ENCODE data around the gene TPGS1.

Gene TPGS1

GRCh38 chr19:531009-531752 lies 23.9 kb downstream of the TPGS1 start:
- TF ChIP-seq POLR2A (IDR thresholded peaks at IDR 0.05; ENCODE audit: low read depth, low read length) (no peak), POLR2AphosphoS5 (IDR thresholded peaks at IDR 0.05; ENCODE audit: low read depth, low read length) (no peak), TAF1 (IDR thresholded peaks at IDR 0.05; ENCODE audit: borderline replicate concordance, low read depth, low read length) (no peak)
- peak; percentile 99 for FAIRE-seq
- peak; percentile 99 for DNase-seq (ENCODE audit: insufficient read length)

GRCh38 chr19:531753-532560 lies 24.7 kb downstream of the TPGS1 start, which contains the start of gene CDC34:
Gene CDC34, plus strand, starts transcription at chr19:531760. Its CDS starts 172 bp downstream, at chr19:531932.
- DNase-seq (ENCODE audit: insufficient read length) (peak; percentile 66), FAIRE-seq (no peak)
- peak; percentile 78; the same call in 1 of the 2 replicates for TF ChIP-seq POLR2A (IDR thresholded peaks at IDR 0.05; ENCODE audit: low read depth, low read length)
- TF ChIP-seq TAF1 (IDR thresholded peaks at IDR 0.05; ENCODE audit: borderline replicate concordance, low read depth, low read length) = no peak

DNA sequence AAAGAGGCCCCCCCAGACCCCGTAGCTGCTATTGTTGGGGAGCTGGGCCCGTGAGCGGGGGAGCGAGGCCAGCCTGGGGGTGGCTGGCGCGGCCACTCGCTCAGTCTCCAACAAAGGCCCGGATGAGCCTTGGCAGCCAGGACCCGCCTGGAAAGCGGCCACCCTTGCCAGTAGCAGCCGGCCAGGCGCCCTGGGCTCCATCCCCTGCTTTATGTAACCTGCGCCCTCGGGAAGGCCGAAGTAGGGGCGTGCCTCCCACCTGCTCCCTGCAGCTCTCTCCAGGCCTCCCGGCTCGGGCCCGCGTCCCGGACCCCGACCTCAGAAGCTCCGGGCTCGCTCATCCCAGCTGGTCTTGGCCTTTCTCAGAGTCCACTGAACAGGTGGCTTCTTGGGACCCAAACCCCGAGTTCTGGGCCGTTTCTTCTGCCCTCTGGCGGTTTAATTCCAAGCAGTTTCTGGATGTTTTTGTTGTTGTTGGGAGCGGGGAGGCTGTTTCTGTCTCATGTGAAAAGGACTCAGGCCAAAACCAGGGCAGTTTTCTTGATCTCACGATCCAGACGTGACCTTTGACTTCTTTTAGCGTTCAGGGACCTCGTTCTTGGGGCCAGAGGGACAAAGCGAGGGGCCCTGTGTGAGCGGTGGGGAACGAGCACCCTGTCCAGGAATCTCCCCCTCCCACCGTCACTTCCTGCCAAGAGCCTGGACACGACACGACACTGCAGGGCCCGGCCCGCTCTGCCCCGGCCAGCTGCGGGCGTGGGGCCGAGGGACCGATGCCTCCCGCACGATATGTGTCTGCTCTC lies 25.5 kb downstream of the TPGS1 start:
- TF ChIP-seq TAF1 (IDR thresholded peaks at IDR 0.05; ENCODE audit: borderline replicate concordance, low read depth, low read length) = no peak
- FAIRE-seq = peak; percentile 65
- no peak for DNase-seq (ENCODE audit: insufficient read length)

DNA sequence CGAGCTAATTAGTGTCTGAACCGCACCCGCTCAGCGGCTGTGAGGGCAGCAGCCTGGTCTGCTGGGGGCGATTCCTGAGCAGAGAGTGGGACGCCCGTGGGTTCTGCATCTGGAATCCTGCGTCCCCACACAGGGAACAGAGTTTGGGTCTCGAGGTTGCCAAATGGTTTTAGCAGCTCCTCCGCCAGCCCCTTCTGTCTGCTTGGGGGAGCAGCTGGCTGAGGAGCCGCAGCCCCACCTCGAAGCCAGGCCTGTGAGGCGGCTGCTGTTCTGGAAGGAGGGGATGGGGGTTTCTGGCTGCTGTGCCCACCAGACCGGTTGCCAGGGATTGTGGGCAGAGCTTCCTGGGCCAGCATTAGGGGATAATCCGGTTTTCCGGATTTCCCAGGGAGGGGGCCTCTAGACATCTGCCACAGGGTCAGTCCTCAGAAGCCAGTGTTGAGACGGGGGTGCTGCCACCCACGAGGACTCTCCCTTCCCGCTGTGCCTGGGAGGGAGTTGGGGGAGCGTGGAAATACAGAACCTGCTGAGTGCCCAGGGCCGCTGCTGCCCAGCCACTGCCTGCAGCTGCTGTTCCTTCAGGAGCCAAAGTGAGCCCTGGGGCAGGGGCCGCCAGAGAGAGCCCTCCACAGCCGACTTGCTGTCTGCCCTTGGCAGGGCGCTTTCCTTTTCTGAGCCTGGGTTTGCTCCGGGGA lies 26.2 kb downstream of the TPGS1 start:
- DNase-seq (ENCODE audit: insufficient read length) (no peak), FAIRE-seq (no peak)
- TF ChIP-seq POLR2AphosphoS5 (IDR thresholded peaks at IDR 0.05; ENCODE audit: low read depth, low read length) (no peak), POLR2A (IDR thresholded peaks at IDR 0.05; ENCODE audit: low read depth, low read length) (no peak), TAF1 (IDR thresholded peaks at IDR 0.05; ENCODE audit: borderline replicate concordance, low read depth, low read length) (no peak)

DNA sequence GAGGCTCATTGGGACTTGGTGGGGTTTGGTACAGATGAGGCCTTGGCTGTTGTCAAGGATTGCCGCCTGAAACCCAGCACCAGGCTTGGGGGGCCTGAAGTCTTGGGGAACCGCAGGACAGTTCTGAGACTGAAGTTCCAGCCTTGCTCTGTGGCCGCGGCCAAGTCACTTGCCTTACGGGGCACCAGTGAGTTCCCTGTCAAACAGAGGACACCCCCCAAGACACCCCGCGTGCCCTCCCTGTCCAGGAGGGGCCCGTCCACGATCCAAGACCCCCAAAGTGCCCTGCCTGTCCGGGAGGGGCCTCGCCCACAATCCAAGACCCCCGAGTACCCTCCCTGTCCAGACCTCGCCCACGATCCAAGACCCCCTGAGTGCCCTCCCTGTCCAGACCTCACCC lies 26.8 kb downstream of the TPGS1 start:
- FAIRE-seq (no peak), DNase-seq (ENCODE audit: insufficient read length) (no peak)
- TF ChIP-seq POLR2AphosphoS5 (IDR thresholded peaks at IDR 0.05; ENCODE audit: low read depth, low read length) = no peak
- TF ChIP-seq TAF1 (IDR thresholded peaks at IDR 0.05; ENCODE audit: borderline replicate concordance, low read depth, low read length) = no peak
- no peak for TF ChIP-seq POLR2A (IDR thresholded peaks at IDR 0.05; ENCODE audit: low read depth, low read length)

DNA sequence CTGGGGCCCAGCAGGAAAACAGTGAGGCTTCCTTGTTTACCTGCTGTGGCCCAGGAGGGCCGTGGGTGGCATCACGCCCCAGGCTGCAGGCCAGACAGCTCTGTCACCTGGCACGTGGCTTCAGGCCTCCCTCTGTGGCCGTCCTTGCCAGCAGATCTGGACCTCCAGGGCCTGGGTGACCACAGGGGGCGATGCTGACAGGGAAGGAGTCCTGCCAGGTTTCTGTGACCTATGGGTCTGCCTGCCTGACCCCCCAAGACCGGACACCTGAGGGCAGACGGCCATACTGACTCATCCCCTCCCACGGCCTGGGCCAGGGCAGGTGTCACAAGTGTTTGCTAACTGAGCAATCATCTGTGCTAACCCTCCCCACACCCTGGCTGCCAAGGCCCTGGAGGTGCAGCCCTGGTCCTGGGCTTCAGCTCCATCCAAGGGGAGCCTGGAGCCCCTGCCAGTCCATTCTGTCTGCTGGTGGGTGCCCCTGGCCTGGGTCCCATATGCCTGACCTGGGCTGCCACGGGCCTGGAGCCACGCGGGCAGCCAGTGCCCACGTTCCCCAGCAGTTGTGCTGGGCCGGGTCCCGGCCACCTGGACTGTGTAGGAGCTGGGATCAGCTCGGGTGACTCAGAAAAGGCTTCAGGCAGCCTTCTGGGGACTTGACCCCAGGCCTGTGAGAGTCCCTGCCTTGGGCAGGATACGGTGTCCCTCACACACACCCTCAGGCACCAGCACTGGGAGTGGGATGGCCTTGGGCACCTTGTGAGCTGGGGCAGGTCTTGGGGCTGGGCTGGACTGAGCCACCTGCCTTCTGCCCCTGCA lies 27.9 kb downstream of the TPGS1 start:
- TF ChIP-seq POLR2AphosphoS5 (IDR thresholded peaks at IDR 0.05; ENCODE audit: low read depth, low read length) = no peak
- no peak for TF ChIP-seq TAF1 (IDR thresholded peaks at IDR 0.05; ENCODE audit: borderline replicate concordance, low read depth, low read length)
- TF ChIP-seq POLR2A (IDR thresholded peaks at IDR 0.05; ENCODE audit: low read depth, low read length) = no peak
- DNase-seq (ENCODE audit: insufficient read length) (no peak), FAIRE-seq (no peak)

- FAIRE-seq = no peak
- no peak for DNase-seq (ENCODE audit: insufficient read length)
- no peak for TF ChIP-seq TAF1 (IDR thresholded peaks at IDR 0.05; ENCODE audit: borderline replicate concordance, low read depth, low read length)
- no peak for TF ChIP-seq POLR2AphosphoS5 (IDR thresholded peaks at IDR 0.05; ENCODE audit: low read depth, low read length)
- TF ChIP-seq POLR2A (IDR thresholded peaks at IDR 0.05; ENCODE audit: low read depth, low read length) = no peak
Measured at GRCh38 chr19:536031-536880, 29.0 kb downstream of the TPGS1 start.

GRCh38 chr19:536881-537404 lies 29.6 kb downstream of the TPGS1 start:
- TF ChIP-seq POLR2AphosphoS5 (IDR thresholded peaks at IDR 0.05; ENCODE audit: low read depth, low read length) (no peak), POLR2A (IDR thresholded peaks at IDR 0.05; ENCODE audit: low read depth, low read length) (no peak), TAF1 (IDR thresholded peaks at IDR 0.05; ENCODE audit: borderline replicate concordance, low read depth, low read length) (no peak)
- no peak for FAIRE-seq
- DNase-seq (ENCODE audit: insufficient read length) = no peak

DNA sequence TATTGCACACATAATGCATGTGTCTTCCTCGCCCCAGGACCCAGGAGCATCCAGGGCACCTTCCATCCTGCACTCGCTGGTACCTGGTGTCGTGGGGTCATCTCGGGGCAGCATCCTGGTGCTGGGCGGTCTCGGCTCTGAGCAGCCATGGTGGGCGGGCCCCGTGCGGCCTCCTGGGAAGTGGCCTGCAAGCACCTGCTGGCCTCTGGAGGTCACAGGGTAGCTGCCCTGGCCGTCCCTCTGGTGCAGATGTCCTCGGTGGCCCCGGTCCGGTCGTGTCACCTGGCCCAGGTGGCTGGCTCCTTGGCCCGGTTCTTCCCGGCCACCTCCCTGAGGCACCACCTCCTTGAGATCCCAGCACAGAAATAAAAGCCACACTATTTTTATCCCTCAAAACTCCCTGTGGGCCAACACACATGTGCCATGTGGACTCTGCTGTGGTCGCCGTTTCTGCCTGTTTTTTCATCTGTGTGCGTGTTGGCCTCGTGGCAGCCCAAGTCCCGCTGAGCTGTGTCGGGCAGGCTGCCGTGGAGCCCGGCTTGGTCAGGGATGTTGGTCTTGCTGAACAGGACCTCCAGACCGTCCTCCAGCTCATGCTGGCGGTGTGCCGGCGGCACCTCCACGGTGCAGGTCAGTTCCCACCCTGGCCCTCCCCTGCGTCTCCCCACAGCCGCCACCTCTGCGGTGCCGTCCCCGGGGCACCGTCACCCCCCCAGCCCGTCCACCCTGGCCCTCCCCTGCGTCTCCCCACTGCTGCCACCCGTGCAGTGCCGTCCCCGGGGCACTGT lies 31.5 kb downstream of the TPGS1 start:
- FAIRE-seq (no peak), DNase-seq (ENCODE audit: insufficient read length) (no peak)
- no peak for TF ChIP-seq TAF1 (IDR thresholded peaks at IDR 0.05; ENCODE audit: borderline replicate concordance, low read depth, low read length)
- no peak for TF ChIP-seq POLR2A (IDR thresholded peaks at IDR 0.05; ENCODE audit: low read depth, low read length)
- no peak for TF ChIP-seq POLR2AphosphoS5 (IDR thresholded peaks at IDR 0.05; ENCODE audit: low read depth, low read length)

Measured in GM12892 (cell line).